Transverse colon (tissue), 3 donors: ENCODE results near the gene CACNG5.

Experiments used
- CTCF ChIP-seq, 5 experiments: fragments of 200-600 bp in 3 of 5; fragments of 450-650 bp in 2 of 5; sonication (generic) in 3 of 5; IDR thresholded peaks; 1 replicate in 2 of 5; 2 replicates in 3 of 5; pipeline ENCODE4 v1.5.1; 2016 to 2017; ENCODE audit warnings: antibody characterized with exemption in 5 of 5, inconsistent platforms in 3 of 5, mild to moderate bottlenecking in 2 of 5, moderate library complexity in 1 of 5
- POLR2A ChIP-seq: fragments of 450-650 bp; IDR thresholded peaks from one replicate; pipeline ENCODE4 v1.6.1; 2016; ENCODE audit warnings: antibody characterized with exemption, mild to moderate bottlenecking, moderate library complexity

GRCh38 chr17:66789961-66790437, 44.9 kb upstream of the CACNG5 start:
- TF ChIP-seq POLR2A (no peak), CTCF (IDR thresholded peaks at IDR 0.05) (no peak)
